C4-2B (cell line): ENCODE results near the gene CDH11.

Experiments
- CTCF ChIP-seq: fragments of 450-650 bp; conservative IDR thresholded peaks from 2 replicates; pipeline ENCODE4 v1.5.1; 2017; ENCODE audit warnings: mild to moderate bottlenecking
- ZFX ChIP-seq: fragments of 450-650 bp; IDR thresholded peaks from 2 replicates; pipeline ENCODE4 v1.6.1; 2017

GRCh38 chr16:65095906-65096305 lies 26.0 kb downstream of the CDH11 start:
- TF ChIP-seq CTCF (no peak), ZFX (no peak)
